Adrenal gland (tissue), 5 donors: ENCODE data around the gene RELN.

ENCODE experiments used
- CTCF ChIP-seq, 6 experiments: fragments of 450-650 bp in 4 of 6; fragments of 200-600 bp in 2 of 6; sonication (generic) in 1 of 6; IDR thresholded peaks; 1 replicate in 5 of 6; 2 replicates in 1 of 6; pipeline versions ENCODE4 v1.5.1 to v1.8.0; 2016 to 2021; ENCODE audit warnings: antibody characterized with exemption in 6 of 6, mild to moderate bottlenecking in 2 of 6, moderate library complexity in 1 of 6
- POLR2A ChIP-seq, 2 donors: fragments of 450-650 bp; IDR thresholded peaks; one replicate each; pipeline ENCODE4 v1.6.1; 2017; ENCODE audit warnings: antibody characterized with exemption in 2 of 2, mild to moderate bottlenecking in 2 of 2, moderate library complexity in 1 of 2
- donor health status: DM: no; HTN: no; CAD: no.

GRCh38 chr7:103821092-103821491, 168.4 kb downstream of the RELN start:
- TF ChIP-seq CTCF (IDR thresholded peaks at IDR 0.05) (no peak), POLR2A (IDR thresholded peaks at IDR 0.05) (no peak)
